ENCODE measurements around the gene SMC1B. TPM values are rescaled to one million over a fixed set of nuclear protein-coding genes. Genes with fewer than 3 reads are reported as not detected.
A peak's percentile ranks its signal among the peaks of the same experiment; 100 is the strongest.
"Not testable (repeated sequence)": the region's sequence is repeated elsewhere in the genome, so short reads cannot be mapped to it uniquely, and the experiment has no call there.

The SMC1B gene
- total RNA-seq, 2 experiments from 2014 or later = 0.62 to 0.67 TPM

GRCh38 chr22:45451972-45452371 lies 38.6 kb upstream of the SMC1B start:
- no peak for ATAC-seq
- H3K27me3 Mint-ChIP-seq = no peaks in the 10 kb centered on the region
- H3K4me3 Mint-ChIP-seq = no peak overlapping the region
- POLR2A ChIA-PET = no interaction called here
- intact Hi-C loops (cut with DNase I, micrococcal nuclease) = no loop called here
- no peaks in the 10 kb centered on the region for H3K9me3 Mint-ChIP-seq (ENCODE audit: low read depth)
- no peaks in the 10 kb centered on the region for H3K4me1 Mint-ChIP-seq
- H3K27ac Mint-ChIP-seq = no peak overlapping the region
- DNase-seq = no peak
- no peaks in the 10 kb centered on the region for H3K36me3 Mint-ChIP-seq (ENCODE audit: low read depth)
- CTCF ChIA-PET = no interaction called here

- no peaks in the 10 kb centered on the region for H3K36me3 Mint-ChIP-seq (ENCODE audit: low read depth)
- ChIA-PET CTCF (interaction anchor here (0.5 kb wide), 1 partner anchor 582 kb away, joined by 3 read pairs; no protein-coding TSS in a partner anchor), POLR2A (no interaction called here)
- H3K27ac Mint-ChIP-seq = no peak overlapping the region
- H3K27me3 Mint-ChIP-seq = no peaks in the 10 kb centered on the region
- intact Hi-C loops (cut with DNase I, micrococcal nuclease) = no loop called here
- no peaks in the 10 kb centered on the region for H3K4me1 Mint-ChIP-seq
- DNase-seq (no peak), ATAC-seq (no peak)
- H3K4me3 Mint-ChIP-seq = no peak overlapping the region
- no peaks in the 10 kb centered on the region for H3K9me3 Mint-ChIP-seq (ENCODE audit: low read depth)
Observed at GRCh38 chr22:45450921-45451651, 37.7 kb upstream of the SMC1B start.

DNA sequence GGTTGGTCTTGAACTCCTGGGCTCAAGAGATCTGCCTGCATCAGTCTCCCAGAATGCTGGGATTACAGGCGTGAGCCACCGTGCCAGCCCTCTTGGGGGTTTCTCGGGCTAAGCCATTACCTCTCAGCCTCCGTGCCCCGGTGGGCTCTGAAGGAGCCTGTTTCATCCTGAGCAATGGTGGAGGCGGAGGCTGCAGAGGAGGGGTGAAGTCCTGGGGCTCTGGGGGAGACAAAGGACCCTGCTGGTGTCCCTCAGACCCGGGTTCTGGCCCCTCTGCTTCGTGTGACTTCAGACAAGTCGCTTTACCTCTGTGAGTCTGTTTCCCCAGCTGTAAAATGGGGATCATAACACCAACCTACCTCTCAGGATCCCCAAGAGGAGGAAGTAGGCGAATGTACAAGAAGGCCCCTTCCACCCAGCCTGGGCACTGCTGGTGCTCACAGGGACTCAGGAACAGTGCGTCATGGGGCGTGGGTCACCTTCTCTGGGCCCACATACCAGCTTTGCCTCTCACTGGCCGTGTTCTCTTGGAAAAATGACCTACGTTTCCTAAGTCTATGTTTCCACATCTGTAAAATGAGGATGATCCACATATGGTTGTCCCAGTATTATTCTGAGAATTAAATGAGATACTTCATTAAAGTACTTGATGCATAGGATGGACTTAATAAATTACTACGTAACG lies 36.8 kb upstream of the SMC1B start:
- no peaks in the 10 kb centered on the region for H3K27me3 Mint-ChIP-seq
- H3K4me1 Mint-ChIP-seq = no peaks in the 10 kb centered on the region
- no peaks in the 10 kb centered on the region for H3K36me3 Mint-ChIP-seq (ENCODE audit: low read depth)
- ChIA-PET CTCF (interaction anchor here (0.5 kb wide), 1 partner anchor 581 kb away, joined by 3 read pairs; no protein-coding TSS in a partner anchor), POLR2A (no interaction called here)
- no peak overlapping the region for H3K4me3 Mint-ChIP-seq
- intact Hi-C loops (cut with DNase I, micrococcal nuclease) = no loop called here
- no peaks in the 10 kb centered on the region for H3K9me3 Mint-ChIP-seq (ENCODE audit: low read depth)
- DNase-seq (no peak), ATAC-seq (no peak)
- H3K27ac Mint-ChIP-seq = no peak overlapping the region

- CTCF ChIA-PET; H3K4me1 Mint-ChIP-seq; H3K36me3 Mint-ChIP-seq (ENCODE audit: low read depth); H3K27ac Mint-ChIP-seq; POLR2A ChIA-PET; ATAC-seq; H3K27me3 Mint-ChIP-seq; H3K9me3 Mint-ChIP-seq (ENCODE audit: low read depth); DNase-seq; H3K4me3 Mint-ChIP-seq: not testable (repeated sequence)
- intact Hi-C loops (cut with DNase I, micrococcal nuclease) = loop anchor here in 1 of 2 experiments (5.0 kb wide), 1 partner anchor 103 kb away; no protein-coding TSS in a partner anchor
Observed at GRCh38 chr22:45449442-45449841, 36.0 kb upstream of the SMC1B start.

GRCh38 chr22:45448431-45448830 lies 35.0 kb upstream of the SMC1B start:
- Mint-ChIP-seq H3K27ac (no peak overlapping the region), H3K4me3 (no peak overlapping the region), H3K36me3 (ENCODE audit: low read depth) (no peaks in the 10 kb centered on the region), H3K4me1 (no peaks in the 10 kb centered on the region), H3K9me3 (ENCODE audit: low read depth) (no peaks in the 10 kb centered on the region), H3K27me3 (no peaks in the 10 kb centered on the region)
- intact Hi-C loops (cut with DNase I, micrococcal nuclease) = loop anchor here in 1 of 2 experiments (5.0 kb wide), 1 partner anchor 104 kb away; no protein-coding TSS in a partner anchor
- CTCF ChIA-PET = interaction anchor here (0.6 kb wide), 1 partner anchor 12 kb away, joined by 3 read pairs; no protein-coding TSS in a partner anchor
- no peak for DNase-seq
- no peak for ATAC-seq
- POLR2A ChIA-PET = no interaction called here

DNA sequence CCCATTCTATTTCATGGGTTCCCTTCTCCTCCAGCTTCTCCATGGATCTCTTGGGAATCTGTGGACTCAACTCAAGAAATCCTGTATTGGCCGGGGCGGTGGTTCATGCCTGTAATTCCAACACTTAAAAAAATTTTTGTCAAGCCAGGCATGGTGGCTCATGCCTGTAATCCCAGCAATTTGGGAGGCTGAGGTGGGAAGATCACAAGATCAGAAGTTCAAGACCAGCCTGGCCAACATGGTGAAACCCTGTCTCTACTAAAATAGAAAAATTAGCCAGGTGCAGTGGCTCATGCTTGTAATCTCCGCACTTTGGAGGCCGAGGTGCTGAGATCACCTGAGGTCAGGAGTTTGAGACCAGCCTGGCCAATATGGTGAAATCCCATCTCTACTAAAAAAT lies 34.2 kb upstream of the SMC1B start:
- H3K36me3 Mint-ChIP-seq (ENCODE audit: low read depth); H3K9me3 Mint-ChIP-seq (ENCODE audit: low read depth); H3K4me3 Mint-ChIP-seq; H3K4me1 Mint-ChIP-seq; H3K27me3 Mint-ChIP-seq; H3K27ac Mint-ChIP-seq; POLR2A ChIA-PET; CTCF ChIA-PET; DNase-seq; ATAC-seq: not testable (repeated sequence)
- intact Hi-C loops (cut with DNase I, micrococcal nuclease) = loop anchor here in 1 of 2 experiments (5.0 kb wide), 1 partner anchor 105 kb away; no protein-coding TSS in a partner anchor

- Mint-ChIP-seq H3K9me3 (ENCODE audit: low read depth) (no peaks in the 10 kb centered on the region), H3K27ac (no peak overlapping the region), H3K27me3 (peaks cover 1% of the 10 kb centered on the region), H3K4me3 (no peak overlapping the region), H3K4me1 (peaks cover 1% of the 10 kb centered on the region), H3K36me3 (ENCODE audit: low read depth) (no peaks in the 10 kb centered on the region)
- ATAC-seq (no peak), DNase-seq (no peak)
- CTCF ChIA-PET = interaction anchor here (0.6 kb wide), 1 partner anchor 412 kb away, joined by 3 read pairs; no protein-coding TSS in a partner anchor
- POLR2A ChIA-PET = no interaction called here
- intact Hi-C loops (cut with DNase I, micrococcal nuclease) = loop anchor here in 1 of 2 experiments (5.0 kb wide), 1 partner anchor 106 kb away; no protein-coding TSS in a partner anchor
Observed at GRCh38 chr22:45446216-45446615, 32.8 kb upstream of the SMC1B start.

- H3K36me3 Mint-ChIP-seq (ENCODE audit: low read depth) = no peaks in the 10 kb centered on the region
- no peaks in the 10 kb centered on the region for H3K9me3 Mint-ChIP-seq (ENCODE audit: low read depth)
- ChIA-PET CTCF (interaction anchor here (0.6 kb wide), 1 partner anchor 231 kb away, joined by 3 read pairs; no protein-coding TSS in a partner anchor), POLR2A (no interaction called here)
- intact Hi-C loops (cut with DNase I, micrococcal nuclease) = loop anchor here in 1 of 2 experiments (5.0 kb wide), 1 partner anchor 107 kb away; no protein-coding TSS in a partner anchor
- H3K27ac Mint-ChIP-seq = no peak overlapping the region
- H3K4me3 Mint-ChIP-seq = no peak overlapping the region
- DNase-seq (no peak), ATAC-seq (no peak)
- peaks cover 9% of the 10 kb centered on the region for H3K4me1 Mint-ChIP-seq
- peaks cover 1% of the 10 kb centered on the region for H3K27me3 Mint-ChIP-seq
Observed at GRCh38 chr22:45445031-45445710, 31.8 kb upstream of the SMC1B start.

- ChIA-PET POLR2A (no interaction called here), CTCF (no interaction called here)
- no peaks in the 10 kb centered on the region for H3K9me3 Mint-ChIP-seq (ENCODE audit: low read depth)
- intact Hi-C loops (cut with DNase I, micrococcal nuclease) = no loop called here
- no peak for DNase-seq
- ATAC-seq = no peak
- no peak overlapping the region for H3K27ac Mint-ChIP-seq
- peaks cover 9% of the 10 kb centered on the region for H3K4me1 Mint-ChIP-seq
- H3K27me3 Mint-ChIP-seq = peaks cover 1% of the 10 kb centered on the region
- no peak overlapping the region for H3K4me3 Mint-ChIP-seq
- no peaks in the 10 kb centered on the region for H3K36me3 Mint-ChIP-seq (ENCODE audit: low read depth)
Observed at GRCh38 chr22:45444168-45444567, 30.8 kb upstream of the SMC1B start.

DNA sequence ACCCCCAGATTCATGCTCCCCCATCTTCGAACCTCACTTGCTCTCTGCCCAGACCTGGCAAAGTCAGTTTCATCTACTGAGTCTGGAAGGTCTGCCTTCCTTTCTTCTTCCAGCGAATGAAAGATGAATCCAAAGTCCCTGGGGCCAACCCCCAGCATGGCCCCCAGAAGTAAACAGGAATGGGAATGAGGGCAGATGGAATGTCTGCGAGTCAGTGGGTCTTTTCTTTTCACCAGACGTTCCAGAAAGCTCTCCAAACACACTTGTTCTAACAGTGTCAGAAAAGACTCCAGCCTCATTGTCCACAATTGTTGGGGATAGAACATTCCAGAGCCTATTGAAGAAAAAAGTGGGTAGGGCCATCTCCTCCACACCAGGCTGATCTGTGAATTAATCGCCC lies 28.7 kb upstream of the SMC1B start:
- ChIA-PET POLR2A (no interaction called here), CTCF (interaction anchor here (1.5 kb wide), 1 partner anchor 82 kb away, joined by 4 read pairs; no protein-coding TSS in a partner anchor)
- H3K27ac Mint-ChIP-seq = no peak overlapping the region
- peaks cover 11% of the 10 kb centered on the region for H3K4me1 Mint-ChIP-seq
- DNase-seq (no peak), ATAC-seq (no peak)
- peaks cover 1% of the 10 kb centered on the region for H3K27me3 Mint-ChIP-seq
- H3K4me3 Mint-ChIP-seq = no peak overlapping the region
- intact Hi-C loops (cut with DNase I, micrococcal nuclease) = no loop called here
- no peaks in the 10 kb centered on the region for H3K36me3 Mint-ChIP-seq (ENCODE audit: low read depth)
- no peaks in the 10 kb centered on the region for H3K9me3 Mint-ChIP-seq (ENCODE audit: low read depth)

- CTCF ChIA-PET = interaction anchor here (1.0 to 1.1 kb wide), 3 partner anchors 11 to 174 kb away, joined by 3 to 6 read pairs (median 4); no protein-coding TSS in a partner anchor
- H3K27me3 Mint-ChIP-seq = peaks cover 1% of the 10 kb centered on the region
- no peaks in the 10 kb centered on the region for H3K9me3 Mint-ChIP-seq (ENCODE audit: low read depth)
- H3K27ac Mint-ChIP-seq = no peak overlapping the region
- POLR2A ChIA-PET = no interaction called here
- no peaks in the 10 kb centered on the region for H3K36me3 Mint-ChIP-seq (ENCODE audit: low read depth)
- peaks cover 11% of the 10 kb centered on the region for H3K4me1 Mint-ChIP-seq
- DNase-seq (peak; percentile 57), ATAC-seq (peak; percentile 80)
- intact Hi-C loops (cut with DNase I, micrococcal nuclease) = loop anchor here in 1 of 2 experiments (1.0 kb wide), 1 partner anchor 112 kb away; no protein-coding TSS in a partner anchor
- no peak overlapping the region for H3K4me3 Mint-ChIP-seq
Observed at GRCh38 chr22:45441138-45441537, 27.7 kb upstream of the SMC1B start.

All from activated CD4-positive, alpha-beta T cell treated with anti-CD3 and anti-CD28 coated beads for 36 hours (primary cell).